Measurements from ENCODE around the gene ZNF215.

DNA sequence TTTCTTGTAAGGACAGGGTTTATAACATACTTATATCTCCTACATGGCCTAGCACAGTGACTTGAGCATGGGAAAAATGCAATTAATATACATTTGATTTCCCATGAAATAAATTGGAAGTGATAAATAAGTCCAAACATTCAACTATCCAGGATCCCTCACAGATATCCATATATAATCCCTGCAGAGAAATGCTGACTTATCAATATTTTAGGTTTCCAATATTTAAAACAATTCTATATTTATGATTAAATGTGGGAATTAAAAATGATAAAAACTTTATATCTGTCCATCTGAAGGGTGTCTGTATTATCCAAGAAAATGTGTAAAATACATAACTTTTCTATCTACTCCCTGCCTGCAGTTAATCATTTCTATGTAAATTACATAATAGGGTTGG, 43.5 kb upstream of the ZNF215 start:
- TF ChIP-seq GATA2 (IDR thresholded peaks at IDR 0.05; ENCODE audit: low read depth, low read length) (no peak), GATA3 (IDR thresholded peaks at IDR 0.05; ENCODE audit: low read depth, low read length) (no peak)

Measured in SH-SY5Y (cell line).